IPS DF 4.7 (cell line): ENCODE results near the gene ALLC.

Experiments
- DNase-seq: peaks from one replicate; pipeline ENCODE4 v3.0.0-alpha.2; 2013; ENCODE audit warnings: low spot score; ENCODE audit errors: extremely low read depth

Gene ALLC

GRCh38 chr2:3639015-3639630 lies 18.9 kb upstream of the ALLC start:
- no peak for DNase-seq

- DNase-seq: no peak
These were observed 18.3 kb upstream of the ALLC start for GRCh38 chr2:3639653-3640052.

- DNase-seq: no peak
These were observed 16.8 kb upstream of the ALLC start for GRCh38 chr2:3641181-3641580.

GRCh38 chr2:3641841-3642421 lies 16.1 kb upstream of the ALLC start:
- no peak for DNase-seq

- no peak for DNase-seq
These were observed 15.3 kb upstream of the ALLC start for GRCh38 chr2:3642521-3643215.

GRCh38 chr2:3643371-3644245 lies 14.4 kb upstream of the ALLC start:
- DNase-seq: no peak

- no peak for DNase-seq
These were observed 13.8 kb upstream of the ALLC start for GRCh38 chr2:3644246-3644525.

GRCh38 chr2:3644891-3645605 lies 13.0 kb upstream of the ALLC start:
- DNase-seq: no peak

- no peak for DNase-seq
These were observed 12.1 kb upstream of the ALLC start for GRCh38 chr2:3645745-3646389.

- DNase-seq: no peak
These were observed 11.6 kb upstream of the ALLC start for GRCh38 chr2:3646446-3646845.

GRCh38 chr2:3647246-3647645 lies 10.8 kb upstream of the ALLC start:
- no peak for DNase-seq

- no peak for DNase-seq
These were observed 10.0 kb upstream of the ALLC start for GRCh38 chr2:3647831-3648651.

GRCh38 chr2:3648652-3649177 lies 9.3 kb upstream of the ALLC start:
- no peak for DNase-seq

- DNase-seq: no peak
These were observed 8.4 kb upstream of the ALLC start for GRCh38 chr2:3649581-3649980.

GRCh38 chr2:3650140-3650920 lies 7.7 kb upstream of the ALLC start:
- DNase-seq: no peak

- DNase-seq: no peak
These were observed 6.0 kb upstream of the ALLC start for GRCh38 chr2:3651691-3652648.

GRCh38 chr2:3652896-3653625 lies 4.9 kb upstream of the ALLC start:
- DNase-seq: no peak
